Aorta (tissue), 5 donors: ENCODE measurements around the gene ADAMTS19. TPM values are rescaled to one million over a fixed set of nuclear protein-coding genes. Genes with fewer than 3 reads are reported as not detected.
"Not testable (repeated sequence)": the region's sequence is repeated elsewhere in the genome, so short reads cannot be mapped to it uniquely, and the experiment has no call there.

Experiments
- ATAC-seq: fragments of 200-7000 bp; cut with Tn5 transposase; one replicate; pipeline ENCODE4 v1.9.1; 2022; ENCODE audit warnings: moderate library complexity; ENCODE audit not compliant: low FRiP score
- DNase-seq, 2 donors: peaks; one replicate each; pipeline ENCODE4 v3.0.0-alpha.2; 2020
- H3K27ac ChIP-seq, 2 donors: one replicate each; pipeline ENCODE4 v1.5.1; 2013; ENCODE audit warnings: low read length in 2 of 2, mild to moderate bottlenecking in 2 of 2, moderate library complexity in 2 of 2, control low read depth in 1 of 2, inconsistent platforms in 1 of 2, low read depth in 1 of 2
- H3K27me3 ChIP-seq, 2 donors: one replicate each; pipeline ENCODE4 v1.6.1; 2013; ENCODE audit warnings: control low read depth in 1 of 2, low read length in 1 of 2, mild to moderate bottlenecking in 1 of 2, moderate library complexity in 1 of 2; ENCODE audit not compliant: insufficient read depth in 2 of 2, control insufficient read depth in 1 of 2
- H3K36me3 ChIP-seq, 2 donors: one replicate each; pipeline ENCODE4 v1.6.1; 2013; ENCODE audit warnings: control low read depth in 1 of 2, low read length in 1 of 2, mild to moderate bottlenecking in 1 of 2; ENCODE audit not compliant: insufficient read depth in 2 of 2, control insufficient read depth in 1 of 2
- H3K4me1 ChIP-seq, 2 donors: one replicate each; pipeline ENCODE4 v1.6.1; 2013; ENCODE audit warnings: low read length in 2 of 2, control low read depth in 1 of 2, mild to moderate bottlenecking in 1 of 2, moderate library complexity in 1 of 2; ENCODE audit not compliant: insufficient read depth in 2 of 2, control insufficient read depth in 1 of 2
- H3K4me3 ChIP-seq, 2 donors: one replicate each; pipeline ENCODE4 v1.5.1; 2013; ENCODE audit warnings: low read length in 2 of 2, control low read depth in 1 of 2, mild to moderate bottlenecking in 1 of 2
- H3K9me3 ChIP-seq: one replicate; pipeline ENCODE4 v1.6.1; 2013; ENCODE audit warnings: mild to moderate bottlenecking, low read length; ENCODE audit not compliant: control insufficient read depth
- WGBS, 2 donors: extraction: QIAGEN DNeasy Blood & Tissue Kit; methylation state at CpG; one replicate each; pipeline ENCODE4 v1.1.7; 2013; 5-methylcytosine and 5-hydroxymethylcytosine counted together
- intact Hi-C, 2 donors: fragments of 100-400 bp; cut with DNase I; formaldehyde crosslinking; loops; one replicate each; pipeline versions ENCODE4 v1.14.2 to v1.15.0; 2022
- polyA plus RNA-seq, 2 donors: library from polyadenylated mRNA; stranded (reverse); fragments of 200-250 nt; gene quantifications; one replicate each; pipeline ENCODE4 v1.2.3, GENCODE V29; 2013
- total RNA-seq, 2 donors: library from RNA; stranded (reverse); fragmentation: NEBNext Ultra II Directional; extraction: Animal tissue kit (Norgen Biotek cat#: 25700); gene quantifications; one replicate each; pipeline ENCODE4 v1.2.1, GENCODE V29; 2021
- donor health status: healthy with polysubstance abuse.
- donor health status: Bipolar disorder and iron deficiency.
- donor health status: DM: no; HTN: no; CAD: no.
- donor health status: DM: no; HTN: no; CAD: no.
- donor health status: DM: yes; HTN: yes; CAD: no.

ADAMTS19 gene
- total and polyA plus RNA-seq, 4 donors = 0.25 to 0.79 (median 0.36) TPM

- no peaks in the 10 kb centered on the region for H3K27me3 ChIP-seq
- no peak overlapping the region for H3K27ac ChIP-seq
- H3K4me3 ChIP-seq = no peak overlapping the region
- no peaks in the 10 kb centered on the region for H3K36me3 ChIP-seq
- 88 to 93% methylated on average over 2 of the region's 2 CpGs for WGBS, 2 donors
- no peaks in the 10 kb centered on the region for H3K9me3 ChIP-seq
- DNase-seq (no peak), ATAC-seq (no peak)
- H3K4me1 ChIP-seq = no peaks in the 10 kb centered on the region
- intact Hi-C loops = no loop called here
These were observed 170.0 kb downstream of the ADAMTS19 start for GRCh38 chr5:129630101-129630500.

DNA sequence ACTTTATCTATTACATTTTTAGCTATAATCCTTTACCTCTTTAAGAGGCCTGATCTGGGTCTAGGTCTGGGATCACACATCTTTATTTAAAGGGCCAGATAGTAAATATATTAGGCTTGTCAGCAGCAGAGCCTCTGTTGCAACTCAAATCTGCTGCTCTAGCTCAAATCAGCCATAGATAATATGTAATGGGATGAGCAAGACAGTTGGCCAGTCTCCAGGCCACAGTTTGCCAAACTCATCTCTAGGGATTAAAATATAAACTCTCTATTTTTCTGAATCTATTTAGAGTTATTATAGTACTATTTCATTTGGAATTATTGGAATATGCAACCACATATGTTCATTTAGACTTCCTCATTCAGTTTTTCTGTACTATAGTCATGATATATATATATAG, 171.9 kb downstream of the ADAMTS19 start:
- intact Hi-C loops = no loop called here
- no peak overlapping the region for H3K27ac ChIP-seq
- no peaks in the 10 kb centered on the region for H3K36me3 ChIP-seq
- ATAC-seq = no peak
- no peak for DNase-seq
- H3K4me1 ChIP-seq = no peaks in the 10 kb centered on the region
- H3K9me3 ChIP-seq = no peaks in the 10 kb centered on the region
- no peak overlapping the region for H3K4me3 ChIP-seq
- H3K27me3 ChIP-seq = no peaks in the 10 kb centered on the region

DNA sequence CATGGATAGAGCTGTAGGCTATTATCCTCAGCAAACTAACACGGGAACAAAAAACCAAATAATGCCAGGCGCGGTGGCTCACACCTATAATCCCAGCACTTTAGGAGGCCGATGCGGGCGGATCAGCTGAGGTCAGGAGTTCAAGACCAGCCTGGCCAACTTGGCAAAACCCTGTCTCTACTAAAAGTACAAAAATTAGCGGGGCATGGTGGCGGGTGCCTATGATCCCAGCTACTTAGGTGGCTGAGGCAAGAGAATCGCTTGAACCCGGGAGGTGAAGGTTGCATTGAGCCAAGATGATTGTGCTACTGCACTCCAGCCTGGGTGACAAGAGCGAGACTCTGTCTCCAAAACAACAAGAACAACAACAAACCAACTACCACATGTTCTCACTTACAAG, 177.4 kb downstream of the ADAMTS19 start:
- H3K9me3 ChIP-seq, H3K36me3 ChIP-seq, ATAC-seq, H3K27me3 ChIP-seq, H3K4me3 ChIP-seq, intact Hi-C loops, H3K4me1 ChIP-seq, H3K27ac ChIP-seq: not testable (repeated sequence)
- WGBS, 2 donors = 96% methylated on average over 11 of the region's 11 CpGs
- peak in 1 of 2 donors; percentile 58 for DNase-seq

DNA sequence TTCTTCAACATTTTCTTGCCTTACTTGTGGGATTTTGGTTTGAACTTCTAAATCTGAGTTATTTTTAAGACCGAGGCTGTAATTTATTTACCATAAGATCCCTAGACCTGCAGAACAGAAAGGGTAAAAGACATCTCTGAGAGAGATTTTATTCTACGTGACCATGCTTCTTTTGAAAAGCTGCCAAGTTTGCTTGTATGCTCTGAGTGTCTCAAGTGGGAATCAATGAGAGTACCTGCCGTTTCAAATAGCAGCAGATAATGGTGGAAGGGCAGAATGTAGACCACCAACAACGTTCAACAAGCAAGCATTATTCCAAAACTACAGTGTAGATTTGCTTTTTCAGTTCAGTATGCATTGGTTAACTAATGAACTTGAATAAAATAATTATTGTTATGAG, 179.2 kb downstream of the ADAMTS19 start:
- no peaks in the 10 kb centered on the region for H3K4me1 ChIP-seq
- 72 to 78% methylated on average over 4 of the region's 4 CpGs for WGBS, 2 donors
- no peaks in the 10 kb centered on the region for H3K27me3 ChIP-seq
- intact Hi-C loops = no loop called here
- no peak for ATAC-seq
- H3K9me3 ChIP-seq = no peaks in the 10 kb centered on the region
- no peak overlapping the region for H3K27ac ChIP-seq
- no peak overlapping the region for H3K4me3 ChIP-seq
- no peak for DNase-seq
- H3K36me3 ChIP-seq = no peaks in the 10 kb centered on the region

DNA sequence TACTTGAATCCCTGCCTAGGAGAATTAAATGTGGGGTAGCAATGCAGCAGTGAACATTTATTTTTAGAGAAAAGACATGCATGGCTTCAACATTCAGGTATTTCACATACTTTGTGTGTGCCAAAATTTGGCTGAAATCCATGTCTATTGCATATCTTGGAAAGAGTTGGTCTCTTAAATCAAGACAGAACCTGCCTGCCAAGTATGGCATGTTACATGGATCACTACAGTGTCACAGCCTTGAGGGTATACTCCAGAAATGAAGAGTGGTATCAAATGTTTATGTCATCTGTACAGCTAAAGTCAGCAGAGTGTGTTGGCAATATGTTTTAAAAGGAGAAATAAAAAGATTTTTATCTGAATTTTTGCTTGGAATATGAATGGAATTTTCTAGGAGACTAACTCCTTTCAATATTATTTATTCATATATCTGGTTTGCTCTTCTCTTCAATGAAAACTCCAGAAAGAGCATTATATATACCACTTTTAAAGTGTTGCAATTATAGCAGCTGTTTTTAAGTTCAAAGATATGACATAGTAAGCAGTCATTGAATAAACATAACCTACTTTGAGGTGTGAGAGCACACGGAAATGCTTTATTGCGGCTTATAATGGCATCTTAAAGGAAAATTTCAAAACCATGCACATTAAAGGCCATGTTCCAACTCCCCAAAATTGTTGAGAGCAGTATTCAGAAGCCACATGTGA, 192.4 kb downstream of the ADAMTS19 start:
- H3K27me3 ChIP-seq = no peaks in the 10 kb centered on the region
- intact Hi-C loops = no loop called here
- H3K4me3 ChIP-seq = no peak overlapping the region
- WGBS, 2 donors = 22 to 24% methylated on average over 2 of the region's 2 CpGs
- DNase-seq = no peak
- ATAC-seq = no peak
- H3K9me3 ChIP-seq = no peaks in the 10 kb centered on the region
- H3K4me1 ChIP-seq = peaks cover 0 to 3% of the 10 kb centered on the region in 2 donors
- no peaks in the 10 kb centered on the region for H3K36me3 ChIP-seq
- H3K27ac ChIP-seq = no peak overlapping the region

- intact Hi-C loops = no loop called here
- H3K27ac ChIP-seq = no peak overlapping the region
- no peaks in the 10 kb centered on the region for H3K9me3 ChIP-seq
- H3K27me3 ChIP-seq = no peaks in the 10 kb centered on the region
- no peak overlapping the region for H3K4me3 ChIP-seq
- WGBS, 2 donors = 8 to 10% methylated on average over 2 of the region's 2 CpGs
- H3K36me3 ChIP-seq = no peaks in the 10 kb centered on the region
- ATAC-seq = no peak
- H3K4me1 ChIP-seq = peaks cover 0 to 3% of the 10 kb centered on the region in 2 donors
- no peak for DNase-seq
These were observed 192.9 kb downstream of the ADAMTS19 start for GRCh38 chr5:129653057-129653375.

GRCh38 chr5:129653442-129653841, 193.3 kb downstream of the ADAMTS19 start:
- Histone ChIP-seq H3K4me1 (peaks cover 0 to 3% of the 10 kb centered on the region in 2 donors), H3K27me3 (no peaks in the 10 kb centered on the region), H3K4me3 (no peak overlapping the region), H3K9me3 (no peaks in the 10 kb centered on the region), H3K36me3 (no peaks in the 10 kb centered on the region), H3K27ac (no peak overlapping the region)
- intact Hi-C loops = no loop called here
- no peak for ATAC-seq
- DNase-seq = no peak
- 91 to 96% methylated on average over 4 of the region's 4 CpGs for WGBS, 2 donors

DNA sequence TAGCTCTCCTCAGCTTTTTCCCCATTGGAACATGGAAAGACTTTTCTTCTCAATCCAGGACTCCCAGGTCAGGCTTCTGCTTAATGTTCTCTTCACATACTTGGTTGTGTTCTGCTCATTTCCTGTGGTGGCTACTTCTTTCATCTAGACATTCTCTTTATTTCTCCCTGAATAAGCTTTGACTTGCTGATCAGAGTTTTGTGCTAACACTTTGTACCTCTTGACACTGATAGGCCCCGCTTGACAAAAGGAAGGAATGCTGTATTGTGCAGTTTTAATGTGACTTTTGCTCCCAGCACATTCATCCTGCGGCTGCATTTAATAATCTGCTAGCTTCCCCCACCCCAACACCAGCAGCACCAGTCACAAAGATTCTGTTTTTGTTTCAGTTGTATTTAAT, 196.9 kb downstream of the ADAMTS19 start:
- no peaks in the 10 kb centered on the region for H3K36me3 ChIP-seq
- no peak for DNase-seq
- intact Hi-C loops = no loop called here
- no peak overlapping the region for H3K27ac ChIP-seq
- H3K27me3 ChIP-seq = no peaks in the 10 kb centered on the region
- H3K4me3 ChIP-seq = no peak overlapping the region
- no peaks in the 10 kb centered on the region for H3K9me3 ChIP-seq
- H3K4me1 ChIP-seq = peaks cover 0 to 3% of the 10 kb centered on the region in 2 donors
- 89 to 91% methylated on average over 2 of the region's 2 CpGs for WGBS, 2 donors
- no peak for ATAC-seq

DNA sequence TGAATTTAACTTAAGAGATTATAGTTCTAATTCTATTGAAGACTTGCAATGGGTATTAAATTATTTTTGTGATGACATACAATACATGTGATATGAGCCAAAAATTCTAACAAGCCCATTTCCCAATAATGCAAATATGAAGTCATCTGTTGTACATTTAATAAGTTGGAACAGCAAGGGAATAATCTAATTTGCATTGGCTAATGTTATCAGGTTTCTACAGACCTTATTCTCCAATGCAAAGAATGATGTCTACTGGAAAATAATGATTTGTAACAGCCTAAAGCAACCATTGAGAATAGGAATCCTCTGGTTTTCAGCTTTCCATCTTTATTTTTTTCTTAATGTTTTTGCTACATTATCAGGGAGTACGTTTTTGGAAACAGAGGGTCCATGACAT, 198.7 kb downstream of the ADAMTS19 start:
- no peak for ATAC-seq
- 72 to 81% methylated on average over 1 of the region's 1 CpG for WGBS, 2 donors
- no peak overlapping the region for H3K4me3 ChIP-seq

More for the DNA sequence above, 198.7 kb downstream of the ADAMTS19 start:
- H3K27ac ChIP-seq = no peak overlapping the region
- DNase-seq = no peak
- no peaks in the 10 kb centered on the region for H3K27me3 ChIP-seq
- no peaks in the 10 kb centered on the region for H3K36me3 ChIP-seq
- intact Hi-C loops = no loop called here
- no peaks in the 10 kb centered on the region for H3K4me1 ChIP-seq
- H3K9me3 ChIP-seq = no peaks in the 10 kb centered on the region
